ENCODE results near the gene RPL18.

DNA sequence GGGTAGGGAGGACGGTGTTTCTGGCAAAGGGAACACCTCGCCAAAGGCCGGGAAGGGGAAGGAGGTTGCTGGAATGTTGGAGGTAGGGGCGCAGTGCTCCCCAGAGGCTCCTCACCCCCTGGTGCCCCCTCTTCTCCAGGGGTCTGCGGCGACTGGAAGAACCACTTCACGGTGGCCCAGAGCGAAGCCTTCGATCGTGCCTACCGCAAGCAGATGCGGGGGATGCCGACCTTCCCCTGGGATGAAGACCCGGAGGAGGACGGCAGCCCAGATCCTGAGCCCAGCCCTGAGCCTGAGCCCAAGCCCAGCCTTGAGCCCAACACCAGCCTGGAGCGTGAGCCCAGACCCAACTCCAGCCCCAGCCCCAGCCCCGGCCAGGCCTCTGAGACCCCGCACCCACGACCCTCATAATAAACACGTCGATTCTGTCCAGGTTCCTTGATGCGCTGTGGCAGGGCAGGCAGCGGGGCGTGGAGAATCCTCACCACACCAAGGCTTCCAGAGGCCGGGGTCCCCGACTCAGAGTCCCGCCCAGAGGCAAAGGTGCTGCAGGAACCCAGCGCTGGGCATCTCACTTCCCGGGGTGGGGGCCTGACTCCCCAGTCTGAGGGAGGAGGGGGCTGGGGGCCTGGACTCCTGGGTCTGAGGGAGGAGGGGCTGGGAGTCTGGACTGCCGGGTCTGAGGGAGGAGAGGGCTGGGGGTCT is 19.8 kb downstream of the RPL18 start:
- TF ChIP-seq, protein P1, sequence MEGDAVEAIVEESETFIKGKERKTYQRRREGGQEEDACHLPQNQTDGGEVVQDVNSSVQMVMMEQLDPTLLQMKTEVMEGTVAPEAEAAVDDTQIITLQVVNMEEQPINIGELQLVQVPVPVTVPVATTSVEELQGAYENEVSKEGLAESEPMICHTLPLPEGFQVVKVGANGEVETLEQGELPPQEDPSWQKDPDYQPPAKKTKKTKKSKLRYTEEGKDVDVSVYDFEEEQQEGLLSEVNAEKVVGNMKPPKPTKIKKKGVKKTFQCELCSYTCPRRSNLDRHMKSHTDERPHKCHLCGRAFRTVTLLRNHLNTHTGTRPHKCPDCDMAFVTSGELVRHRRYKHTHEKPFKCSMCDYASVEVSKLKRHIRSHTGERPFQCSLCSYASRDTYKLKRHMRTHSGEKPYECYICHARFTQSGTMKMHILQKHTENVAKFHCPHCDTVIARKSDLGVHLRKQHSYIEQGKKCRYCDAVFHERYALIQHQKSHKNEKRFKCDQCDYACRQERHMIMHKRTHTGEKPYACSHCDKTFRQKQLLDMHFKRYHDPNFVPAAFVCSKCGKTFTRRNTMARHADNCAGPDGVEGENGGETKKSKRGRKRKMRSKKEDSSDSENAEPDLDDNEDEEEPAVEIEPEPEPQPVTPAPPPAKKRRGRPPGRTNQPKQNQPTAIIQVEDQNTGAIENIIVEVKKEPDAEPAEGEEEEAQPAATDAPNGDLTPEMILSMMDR (IDR thresholded peaks at IDR 0.05): no peak
- no peak for TF ChIP-seq POLR2A (IDR thresholded peaks at IDR 0.05)
